Glutamatergic neuron (in vitro differentiated cells): Measurements from ENCODE around the gene CD6. TPM values are rescaled to one million over a fixed set of nuclear protein-coding genes. Genes with fewer than 3 reads are reported as not detected.

Experiments
- DNase-seq: peaks from one replicate; pipeline ENCODE4 v3.0.0; 2022
- H3K27ac Mint-ChIP-seq: one replicate; pipeline ENCODE4 v1.8.0; 2020; ENCODE audit warnings: mild to moderate bottlenecking, mixed read lengths, inconsistent platforms; ENCODE audit not compliant: unreplicated experiment
- H3K27me3 Mint-ChIP-seq: one replicate; pipeline ENCODE4 v1.8.0; 2020; ENCODE audit warnings: mild to moderate bottlenecking, moderate library complexity, mixed read lengths, inconsistent platforms; ENCODE audit not compliant: unreplicated experiment
- H3K36me3 Mint-ChIP-seq: one replicate; pipeline ENCODE4 v1.8.0; 2020; ENCODE audit warnings: mild to moderate bottlenecking, mixed read lengths, inconsistent platforms; ENCODE audit not compliant: unreplicated experiment
- H3K4me1 Mint-ChIP-seq: one replicate; pipeline ENCODE4 v1.8.0; 2020; ENCODE audit warnings: mild to moderate bottlenecking, low read depth, mixed read lengths, inconsistent platforms; ENCODE audit not compliant: unreplicated experiment
- H3K4me3 Mint-ChIP-seq: one replicate; pipeline ENCODE4 v1.8.0; 2020; ENCODE audit warnings: mild to moderate bottlenecking, mixed read lengths, inconsistent platforms; ENCODE audit not compliant: unreplicated experiment
- H3K9me3 Mint-ChIP-seq: one replicate; pipeline ENCODE4 v1.8.0; 2020; ENCODE audit warnings: mild to moderate bottlenecking, moderate library complexity, mixed read lengths, inconsistent platforms; ENCODE audit not compliant: unreplicated experiment
- total RNA-seq: library from RNA; stranded (reverse); fragmentation: NEBNext Ultra II Directional; extraction: Animal tissue kit (Norgen Biotek cat#: 25700); gene quantifications from one replicate; pipeline ENCODE4 v1.2.1, GENCODE V29; 2021; ENCODE audit not compliant: unreplicated experiment
- TF ChIP-seq, protein P1 (sequence below): fragments of 200-600 bp; sonication (generic); IDR thresholded peaks from one replicate; pipeline ENCODE4 v1.5.0; 2021; ENCODE audit not compliant: partially characterized antibody, unreplicated experiment

Gene CD6
- total RNA-seq, 1 donor from 2014 or later, result not detected

DNA sequence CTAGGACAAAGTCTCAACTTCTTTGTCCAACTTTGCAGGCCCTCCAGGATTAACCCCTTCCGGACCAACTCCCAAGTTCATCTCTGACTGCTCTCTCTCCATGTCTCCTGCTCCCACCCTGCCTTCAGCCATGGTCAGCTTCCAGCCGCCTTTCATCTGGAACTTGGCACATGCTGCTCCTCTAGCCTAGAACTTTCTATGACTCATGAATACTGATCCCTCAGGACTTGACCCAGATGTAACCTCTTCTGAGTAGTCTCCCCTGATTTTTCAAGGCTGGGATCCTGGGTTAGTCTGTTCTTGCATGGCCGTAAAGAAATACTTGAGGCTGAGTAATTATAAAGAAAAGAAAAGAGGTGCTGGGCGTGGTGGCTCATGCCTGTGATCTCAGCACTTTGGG, 14.3 kb upstream of the CD6 start:
- Mint-ChIP-seq H3K27ac (no peak overlapping the region), H3K27me3 (peaks cover 11% of the 10 kb centered on the region), H3K4me3 (peak overlapping the region; percentile 38), H3K9me3 (peaks cover 5% of the 10 kb centered on the region), H3K4me1 (peaks cover 9% of the 10 kb centered on the region), H3K36me3 (no peaks in the 10 kb centered on the region)
- no peak for DNase-seq
- TF ChIP-seq, protein P1, sequence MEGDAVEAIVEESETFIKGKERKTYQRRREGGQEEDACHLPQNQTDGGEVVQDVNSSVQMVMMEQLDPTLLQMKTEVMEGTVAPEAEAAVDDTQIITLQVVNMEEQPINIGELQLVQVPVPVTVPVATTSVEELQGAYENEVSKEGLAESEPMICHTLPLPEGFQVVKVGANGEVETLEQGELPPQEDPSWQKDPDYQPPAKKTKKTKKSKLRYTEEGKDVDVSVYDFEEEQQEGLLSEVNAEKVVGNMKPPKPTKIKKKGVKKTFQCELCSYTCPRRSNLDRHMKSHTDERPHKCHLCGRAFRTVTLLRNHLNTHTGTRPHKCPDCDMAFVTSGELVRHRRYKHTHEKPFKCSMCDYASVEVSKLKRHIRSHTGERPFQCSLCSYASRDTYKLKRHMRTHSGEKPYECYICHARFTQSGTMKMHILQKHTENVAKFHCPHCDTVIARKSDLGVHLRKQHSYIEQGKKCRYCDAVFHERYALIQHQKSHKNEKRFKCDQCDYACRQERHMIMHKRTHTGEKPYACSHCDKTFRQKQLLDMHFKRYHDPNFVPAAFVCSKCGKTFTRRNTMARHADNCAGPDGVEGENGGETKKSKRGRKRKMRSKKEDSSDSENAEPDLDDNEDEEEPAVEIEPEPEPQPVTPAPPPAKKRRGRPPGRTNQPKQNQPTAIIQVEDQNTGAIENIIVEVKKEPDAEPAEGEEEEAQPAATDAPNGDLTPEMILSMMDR, result no peak

DNA sequence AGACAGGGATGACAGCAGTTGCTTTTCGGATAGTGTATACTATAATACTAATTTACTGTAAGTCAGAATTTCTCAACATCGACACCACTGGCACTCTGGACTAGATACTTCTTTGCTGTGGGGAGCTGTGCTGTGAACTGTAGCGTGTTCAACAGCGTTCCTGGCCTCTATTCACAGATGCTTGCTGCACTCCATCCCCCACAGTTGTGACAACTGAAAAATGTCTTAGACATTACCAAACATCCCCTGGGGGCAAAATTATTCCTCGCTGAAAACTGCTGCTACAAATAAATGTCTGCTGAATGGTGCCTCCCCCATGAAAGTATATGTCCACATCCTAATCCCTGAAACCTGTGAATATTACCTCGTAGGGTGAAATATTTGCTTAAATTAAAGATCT, 12.0 kb upstream of the CD6 start:
- Mint-ChIP-seq H3K36me3 (no peaks in the 10 kb centered on the region), H3K27ac (no peak overlapping the region), H3K4me1 (peaks cover 9% of the 10 kb centered on the region), H3K9me3 (peaks cover 2% of the 10 kb centered on the region), H3K27me3 (peaks cover 2% of the 10 kb centered on the region), H3K4me3 (no peak overlapping the region)
- no peak for DNase-seq
- TF ChIP-seq, protein P1, result no peak

DNA sequence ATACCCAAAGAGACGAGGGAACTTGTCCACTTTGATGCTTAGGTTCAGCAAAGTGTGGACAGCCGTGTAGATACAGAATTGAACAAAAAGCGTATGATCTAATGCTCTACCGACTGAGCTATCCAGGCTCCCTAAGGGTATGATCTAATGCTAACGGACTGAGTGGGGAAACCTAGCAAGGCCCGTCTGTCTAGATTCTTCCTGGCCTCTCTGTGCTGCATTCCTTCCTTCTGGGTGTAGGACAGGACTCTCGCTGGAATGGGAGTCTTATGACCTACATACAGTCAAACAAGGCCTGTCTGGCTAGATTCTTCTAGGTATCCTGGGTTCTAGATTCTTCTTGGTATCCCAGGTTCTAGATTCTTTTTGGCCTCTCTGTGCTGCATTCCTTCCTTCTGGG, 11.1 kb upstream of the CD6 start:
- DNase-seq, result no peak
- Mint-ChIP-seq H3K27ac (no peak overlapping the region), H3K36me3 (no peaks in the 10 kb centered on the region), H3K27me3 (peaks cover 2% of the 10 kb centered on the region), H3K4me1 (peaks cover 9% of the 10 kb centered on the region), H3K4me3 (no peak overlapping the region), H3K9me3 (peaks cover 2% of the 10 kb centered on the region)
- TF ChIP-seq, protein P1, result no peak

DNA sequence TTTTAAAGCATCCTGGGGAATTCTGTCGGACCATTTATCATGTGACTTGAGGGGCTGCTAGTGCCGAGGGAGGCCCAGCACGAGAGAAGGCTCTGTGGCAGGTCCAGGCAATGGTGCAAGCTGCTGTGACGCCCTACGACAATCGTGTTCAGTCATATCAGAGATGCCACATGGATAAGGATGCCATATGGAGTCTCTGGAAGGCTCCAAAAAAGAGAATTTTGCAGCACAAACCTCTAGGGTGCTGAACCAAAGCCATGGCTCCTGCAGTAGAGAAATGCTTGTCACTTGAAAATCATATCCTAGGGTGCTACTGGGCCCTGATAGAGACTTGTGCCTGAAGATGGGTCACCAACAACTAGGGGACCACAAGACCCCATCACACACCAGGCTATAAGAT, 6.7 kb upstream of the CD6 start:
- Mint-ChIP-seq H3K27ac (no peak overlapping the region), H3K4me1 (peaks cover under 1% of the 10 kb centered on the region), H3K27me3 (no peaks in the 10 kb centered on the region), H3K4me3 (no peak overlapping the region), H3K9me3 (peaks cover 4% of the 10 kb centered on the region), H3K36me3 (peaks cover 22% of the 10 kb centered on the region)
- no peak for DNase-seq
- TF ChIP-seq, protein P1, result no peak

DNA sequence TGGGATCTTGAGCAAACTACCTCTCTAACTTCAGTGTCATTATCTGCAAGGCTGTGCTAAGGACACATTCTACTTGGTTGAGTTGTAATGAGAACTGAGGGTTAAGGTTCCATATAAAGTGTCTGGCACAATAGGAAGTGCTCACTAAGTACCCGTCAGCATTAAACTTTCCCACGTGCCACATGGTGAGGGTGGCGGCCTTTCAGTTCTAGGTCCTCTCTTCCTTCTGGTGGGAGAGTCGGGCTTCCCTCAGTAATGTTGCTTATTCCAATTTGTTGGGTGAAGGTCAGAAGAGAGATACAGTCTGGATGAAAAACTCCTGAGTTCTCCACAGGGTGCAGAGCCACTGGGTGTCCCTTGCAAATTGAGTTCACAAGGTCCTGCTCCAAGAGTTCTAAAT, 4.6 kb upstream of the CD6 start:
- peaks cover 4% of the 10 kb centered on the region for H3K9me3 Mint-ChIP-seq
- no peak for DNase-seq
- no peak overlapping the region for H3K4me3 Mint-ChIP-seq
- TF ChIP-seq, protein P1, result no peak
- H3K4me1 Mint-ChIP-seq, result no peaks in the 10 kb centered on the region
- H3K27ac Mint-ChIP-seq, result no peak overlapping the region
- H3K27me3 Mint-ChIP-seq, result peaks cover 3% of the 10 kb centered on the region
- peaks cover 22% of the 10 kb centered on the region for H3K36me3 Mint-ChIP-seq
